ENCODE results near the gene LRRTM4.
"Not testable (repeated sequence)": the region's sequence is repeated elsewhere in the genome, so short reads cannot be mapped to it uniquely, and the experiment has no call there.

The LRRTM4 gene

GRCh38 chr2:76745605-76746004 lies 776.6 kb downstream of the LRRTM4 start:
- DNase-seq (ENCODE audit: low read depth), result no peak

GRCh38 chr2:76737607-76738006 lies 784.6 kb downstream of the LRRTM4 start:
- DNase-seq (ENCODE audit: low read depth), result no peak

GRCh38 chr2:76733736-76734135 lies 788.4 kb downstream of the LRRTM4 start:
- no peak for DNase-seq (ENCODE audit: low read depth)

GRCh38 chr2:76731157-76731556 lies 791.0 kb downstream of the LRRTM4 start:
- DNase-seq (ENCODE audit: low read depth), result no peak

- no peak for DNase-seq (ENCODE audit: low read depth)
Measured at GRCh38 chr2:76730021-76730420, 792.2 kb downstream of the LRRTM4 start.

GRCh38 chr2:76721226-76721625 lies 801.0 kb downstream of the LRRTM4 start:
- no peak for DNase-seq (ENCODE audit: low read depth)

GRCh38 chr2:76713312-76713711 lies 808.9 kb downstream of the LRRTM4 start:
- DNase-seq (ENCODE audit: low read depth), result no peak

- no peak for DNase-seq (ENCODE audit: low read depth)
Measured at GRCh38 chr2:76711490-76711889, 810.7 kb downstream of the LRRTM4 start.

- DNase-seq (ENCODE audit: low read depth), result no peak
Measured at GRCh38 chr2:76700894-76701293, 821.3 kb downstream of the LRRTM4 start.

- not testable (repeated sequence) for DNase-seq (ENCODE audit: low read depth)
Measured at GRCh38 chr2:76697998-76698713, 824.0 kb downstream of the LRRTM4 start.
